ENCODE measurements around the gene KRTAP10-11.
"Not testable (repeated sequence)": the region's sequence is repeated elsewhere in the genome, so short reads cannot be mapped to it uniquely, and the experiment has no call there.

KRTAP10-11 gene

GRCh38 chr21:44643741-44644310 is 2.4 kb upstream of the KRTAP10-11 start:
- no peak for DNase-seq

- DNase-seq: no peak
Measured at GRCh38 chr21:44644878-44645277, 1.3 kb upstream of the KRTAP10-11 start.

GRCh38 chr21:44647222-44647552 is 973 bp downstream of the KRTAP10-11 start:
- DNase-seq: no peak

GRCh38 chr21:44648557-44649311 is 2.5 kb downstream of the KRTAP10-11 start:
- no peak for DNase-seq

- DNase-seq: no peak
Measured at GRCh38 chr21:44649521-44650100, 3.4 kb downstream of the KRTAP10-11 start.

- no peak for DNase-seq
Measured at GRCh38 chr21:44650265-44650972, 4.2 kb downstream of the KRTAP10-11 start.

- no peak for DNase-seq
Measured at GRCh38 chr21:44650973-44651675, 4.9 kb downstream of the KRTAP10-11 start.

GRCh38 chr21:44653123-44653522 is 6.9 kb downstream of the KRTAP10-11 start:
- no peak for DNase-seq

GRCh38 chr21:44653656-44654575 is 7.7 kb downstream of the KRTAP10-11 start:
- DNase-seq: no peak

- no peak for DNase-seq
Measured at GRCh38 chr21:44654576-44655175, 8.5 kb downstream of the KRTAP10-11 start, which contains the start of gene KRTAP12-4. Gene KRTAP12-4, minus strand, starts transcription at chr21:44654659. Its CDS starts 45 bp downstream, at chr21:44654614.

GRCh38 chr21:44656868-44657267 is 10.7 kb downstream of the KRTAP10-11 start:
- no peak for DNase-seq

GRCh38 chr21:44657635-44658540 is 11.7 kb downstream of the KRTAP10-11 start, which contains the start of gene KRTAP12-3:
Gene KRTAP12-3, plus strand, starts transcription at chr21:44657932. Its CDS starts 48 bp downstream, at chr21:44657980.
- no peak for DNase-seq

GRCh38 chr21:44658541-44658910 is 12.3 kb downstream of the KRTAP10-11 start:
- no peak for DNase-seq

GRCh38 chr21:44658913-44659595 is 12.8 kb downstream of the KRTAP10-11 start:
- DNase-seq: no peak

GRCh38 chr21:44661567-44661966 is 15.4 kb downstream of the KRTAP10-11 start:
- not testable (repeated sequence) for DNase-seq

- DNase-seq: no peak
Measured at GRCh38 chr21:44664691-44665090, 18.5 kb downstream of the KRTAP10-11 start.

- DNase-seq: no peak
Measured at GRCh38 chr21:44666401-44667320, 20.4 kb downstream of the KRTAP10-11 start, which contains the start of gene KRTAP12-2. Gene KRTAP12-2, minus strand, starts transcription at chr21:44666927. Its CDS starts 41 bp downstream, at chr21:44666886.

GRCh38 chr21:44667612-44668011 is 21.4 kb downstream of the KRTAP10-11 start:
- no peak for DNase-seq
